Ovary (tissue), 9 donors: Measurements from ENCODE around the gene AP1S1. TPM values are rescaled to one million over a fixed set of nuclear protein-coding genes. Genes with fewer than 3 reads are reported as not detected.
A peak's percentile ranks its signal among the peaks of the same experiment; 100 is the strongest.

Experiments used
- DNase-seq, 5 donors: peaks; one replicate each; pipeline ENCODE4 v3.0.0-alpha.2; 2019 to 2020
- H3K27ac ChIP-seq, 2 donors: fragments of 200-600 bp; one replicate each; pipeline versions ENCODE4 v1.5.1 to v1.8.0; 2019 to 2022
- H3K27me3 ChIP-seq: fragments of 200-600 bp; one replicate; pipeline ENCODE4 v1.8.0; 2022
- H3K36me3 ChIP-seq: fragments of 200-600 bp; sonication (generic); one replicate; pipeline ENCODE4 v1.5.1; 2019
- H3K4me1 ChIP-seq: one replicate; pipeline ENCODE4 v1.8.1; 2013; ENCODE audit warnings: mild to moderate bottlenecking, moderate library complexity; ENCODE audit not compliant: insufficient read depth
- H3K4me3 ChIP-seq: fragments of 200-600 bp; sonication (generic); one replicate; pipeline ENCODE4 v1.5.1; 2017
- H3K9me3 ChIP-seq, 2 donors: fragments of 200-600 bp in 1 of 2; sonication (generic) in 1 of 2; one replicate each; pipeline versions ENCODE4 v1.5.1 to v1.8.1; 2013 to 2019; ENCODE audit warnings: mild to moderate bottlenecking in 1 of 2, moderate library complexity in 1 of 2
- CTCF ChIP-seq, 3 donors: fragments of 450-650 bp in 2 of 3; fragments of 200-600 bp in 1 of 3; IDR thresholded peaks; one replicate each; pipeline versions ENCODE4 v1.5.1 to v1.8.0; 2016 to 2022; ENCODE audit warnings: antibody characterized with exemption in 3 of 3, mild to moderate bottlenecking in 1 of 3
- EP300 ChIP-seq: sonication (generic); formaldehyde crosslinking; IDR thresholded peaks from one replicate; pipeline ENCODE4 v1.6.1; 2017; ENCODE audit warnings: antibody characterized with exemption
- POLR2A ChIP-seq: fragments of 450-650 bp; IDR thresholded peaks from one replicate; pipeline ENCODE4 v1.6.1; 2017; ENCODE audit warnings: antibody characterized with exemption, mild to moderate bottlenecking, moderate library complexity
- WGBS, 3 donors: extraction: QIAGEN DNeasy Blood & Tissue Kit in 1 of 3; methylation state at CpG; one replicate each; pipeline versions ENCODE4 v1.1.5 to v1.1.7; 2013 to 2017; 5-methylcytosine and 5-hydroxymethylcytosine counted together
- intact Hi-C, 4 donors: fragments of 100-400 bp; cut with DNase I; formaldehyde crosslinking; loops; one replicate each; pipeline versions ENCODE4 v1.11.0 to v1.15.1; 2022 to 2023
- polyA plus RNA-seq, 2 donors: library from polyadenylated mRNA; stranded (reverse); fragments of 200-250 nt in 1 of 2; fragments of 350-450 nt in 1 of 2; fragmentation: Illumina TruSeq in 1 of 2; extraction: RNeasy Lipid Tissue Mini Kit (QIAGEN cat#74804) in 1 of 2; gene quantifications; one replicate each; pipeline ENCODE4 v1.2.3, GENCODE V29; 2013 to 2014
- total RNA-seq, 7 donors: library from RNA; depleted of rRNA in 2 of 7; stranded (reverse); fragments of >200 nt in 2 of 7; fragmentation: NEBNext Ultra II Directional in 3 of 7; extraction: Animal tissue kit (Norgen Biotek cat#: 25700) in 3 of 7; gene quantifications; one replicate each; pipeline versions ENCODE4 v1.1.0 to v1.2.4, GENCODE V29; 2016 to 2023
- donor health status: DM: no; HTN: no; CAD: no; lungs with moderate emphysema.
- donor health status: DM: no; HTN: no; CAD: no.
- donor health status: Bipolar disorder and iron deficiency.
- donor health status: DM: yes; HTN: yes; CAD: no.
- donor health status: DM: no; HTN: no; CAD: no.
- donor health status: DM: yes; HTN: yes; CAD: no.

AP1S1 gene
- total and polyA plus RNA-seq, 9 donors = 17.4 to 54.9 (median 27.0) TPM

- H3K36me3 ChIP-seq = no peaks in the 10 kb centered on the region
- H3K27ac ChIP-seq = no peak overlapping the region
- WGBS, 3 donors = 87 to 95% (median 88%) methylated on average over 17 of the region's 17 CpGs
- peaks cover 2% of the 10 kb centered on the region for H3K27me3 ChIP-seq
- no peak overlapping the region for H3K4me3 ChIP-seq
- no peak for TF ChIP-seq EP300
- TF ChIP-seq CTCF (IDR thresholded peaks at IDR 0.05) = no peak
- TF ChIP-seq POLR2A = no peak
- peaks cover 14% of the 10 kb centered on the region for H3K4me1 ChIP-seq
- DNase-seq = no peak
- H3K9me3 ChIP-seq = no peaks in the 10 kb centered on the region
- intact Hi-C loops = loop anchor here in 2 of 4 donors (10.0 kb wide), 2 partner anchors 103 to 267 kb away; partner anchors contain the start of gene ACHE (in 1 of the 2)
Measured at GRCh38 chr7:101161692-101162471, 7.6 kb downstream of the AP1S1 start.

GRCh38 chr7:101162551-101163278, 8.4 kb downstream of the AP1S1 start:
- DNase-seq = peak in 3 of 5 donors; percentile 27 to 67 (median 61)
- peaks cover 2% of the 10 kb centered on the region for H3K27me3 ChIP-seq
- no peaks in the 10 kb centered on the region for H3K36me3 ChIP-seq
- intact Hi-C loops = loop anchor here in 2 of 4 donors (10.0 kb wide), 2 partner anchors 102 to 268 kb away; partner anchors contain the start of gene ACHE (in 1 of the 2)
- 2 to 8% (median 3%) methylated on average over 23 to 74 of the region's 74 CpGs for WGBS, 3 donors
- no peak overlapping the region for H3K27ac ChIP-seq
- peak overlapping the region; percentile 25 for H3K4me3 ChIP-seq
- no peaks in the 10 kb centered on the region for H3K9me3 ChIP-seq
- no peak for TF ChIP-seq CTCF (IDR thresholded peaks at IDR 0.05)
- no peak for TF ChIP-seq EP300
- no peak for TF ChIP-seq POLR2A
- peaks cover 14% of the 10 kb centered on the region for H3K4me1 ChIP-seq

- WGBS, 3 donors = 0 to 1% (median 1%) methylated on average over 79 to 92 of the region's 92 CpGs
- Histone ChIP-seq H3K36me3 (no peaks in the 10 kb centered on the region), H3K9me3 (no peaks in the 10 kb centered on the region), H3K27ac (no peak overlapping the region), H3K4me3 (peak overlapping the region; percentile 25), H3K27me3 (peaks cover 2% of the 10 kb centered on the region), H3K4me1 (peaks cover 14% of the 10 kb centered on the region)
- peak in 2 of 5 donors; percentile 47 to 48 for DNase-seq
- TF ChIP-seq POLR2A (no peak), CTCF (IDR thresholded peaks at IDR 0.05) (no peak), EP300 (no peak)
- intact Hi-C loops = loop anchor here in 2 of 4 donors (10.0 kb wide), 2 partner anchors 101 to 269 kb away; partner anchors contain the start of gene ACHE (in 1 of the 2)
Measured at GRCh38 chr7:101163279-101164070, 9.2 kb downstream of the AP1S1 start.
